GM19351 (cell line): ENCODE measurements around the gene IL1F10.

Experiments
- ATAC-seq: cut with Tn5 transposase; IDR thresholded peaks from one replicate; pipeline ENCODE4 v1.9.1; 2021; ENCODE audit warnings: mild to moderate bottlenecking, moderate library complexity; ENCODE audit not compliant: unreplicated experiment

The IL1F10 gene

GRCh38 chr2:113067681-113068080 lies at the start of gene IL1F10:
TSS of gene IL1F10 (plus strand) at chr2:113067970. CDS start at chr2:113072739, 4,769 bp downstream.
- ATAC-seq: no peak

- no peak for ATAC-seq
Measured at GRCh38 chr2:113018509-113018908, 49.3 kb upstream of the IL1F10 start.

- no peak for ATAC-seq
Measured at GRCh38 chr2:113021312-113021711, 46.5 kb upstream of the IL1F10 start.

GRCh38 chr2:113024764-113025163 lies 43.0 kb upstream of the IL1F10 start:
- no peak for ATAC-seq

GRCh38 chr2:113025737-113026136 lies 42.0 kb upstream of the IL1F10 start:
- no peak for ATAC-seq

GRCh38 chr2:113027691-113028090 lies 40.1 kb upstream of the IL1F10 start:
- no peak for ATAC-seq

GRCh38 chr2:113028112-113028511 lies 39.7 kb upstream of the IL1F10 start:
- no peak for ATAC-seq

- no peak for ATAC-seq
Measured at GRCh38 chr2:113032737-113033136, 35.0 kb upstream of the IL1F10 start.

- no peak for ATAC-seq
Measured at GRCh38 chr2:113034016-113034415, 33.8 kb upstream of the IL1F10 start.

- no peak for ATAC-seq
Measured at GRCh38 chr2:113036763-113037162, 31.0 kb upstream of the IL1F10 start.

GRCh38 chr2:113038291-113038690 lies 29.5 kb upstream of the IL1F10 start:
- no peak for ATAC-seq

- ATAC-seq: no peak
Measured at GRCh38 chr2:113039158-113039557, 28.6 kb upstream of the IL1F10 start.

- no peak for ATAC-seq
Measured at GRCh38 chr2:113039719-113040118, 28.1 kb upstream of the IL1F10 start.

GRCh38 chr2:113041871-113042270 lies 25.9 kb upstream of the IL1F10 start:
- ATAC-seq: no peak

- ATAC-seq: no peak
Measured at GRCh38 chr2:113046465-113046864, 21.3 kb upstream of the IL1F10 start.

- no peak for ATAC-seq
Measured at GRCh38 chr2:113050921-113051895, 16.6 kb upstream of the IL1F10 start.

GRCh38 chr2:113052396-113052917 lies 15.3 kb upstream of the IL1F10 start, which contains the start of gene IL36B:
TSS of gene IL36B (minus strand) at chr2:113052867.
- no peak for ATAC-seq

GRCh38 chr2:113053666-113054065 lies 14.1 kb upstream of the IL1F10 start:
- no peak for ATAC-seq

GRCh38 chr2:113054066-113054465 lies 13.7 kb upstream of the IL1F10 start:
- ATAC-seq: no peak

GRCh38 chr2:113056521-113056920 lies 11.2 kb upstream of the IL1F10 start:
- ATAC-seq: no peak

- ATAC-seq: no peak
Measured at GRCh38 chr2:113057117-113057516, 10.7 kb upstream of the IL1F10 start.

GRCh38 chr2:113058411-113058994 lies 9.3 kb upstream of the IL1F10 start:
- no peak for ATAC-seq
